ENCODE data around the gene TRMT11.

DNA sequence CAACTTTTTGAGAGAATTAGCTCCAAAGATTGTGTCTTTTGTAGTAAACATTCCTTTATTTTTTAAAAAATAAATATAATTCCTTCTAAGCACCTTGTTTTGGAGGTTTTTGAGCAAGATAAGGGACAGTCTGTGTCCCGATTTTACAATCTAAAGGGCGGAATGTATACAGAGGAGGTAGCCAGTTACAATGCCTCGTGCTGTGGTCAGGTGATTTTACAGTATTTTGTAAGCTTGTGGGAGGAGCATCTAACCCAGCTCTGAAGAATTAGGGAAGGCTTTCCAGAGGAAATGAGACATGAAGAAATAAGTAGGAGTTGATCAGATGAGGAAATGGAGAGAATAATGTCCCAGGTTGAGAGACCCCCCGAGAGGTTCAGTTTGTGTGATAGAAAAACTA, 28.5 kb upstream of the TRMT11 start:
- peak; percentile 53 for TF ChIP-seq POLR2AphosphoS5 (IDR thresholded peaks at IDR 0.05; ENCODE audit: low read depth, low read length)
- no peak for TF ChIP-seq ATM (IDR thresholded peaks at IDR 0.05; ENCODE audit: borderline replicate concordance)
- TF ChIP-seq ZNF138 (CRISPR knock-in tag; IDR thresholded peaks at IDR 0.05; ENCODE audit: low read depth), result no peak
- no peak for TF ChIP-seq CTCF (CRISPR knock-in tag; IDR thresholded peaks at IDR 0.05)

All from HepG2 (cell line).